Measurements from ENCODE around the gene KMT2A. TPM values are rescaled to one million over a fixed set of nuclear protein-coding genes. Genes with fewer than 3 reads are reported as not detected.

Gene KMT2A
- total RNA-seq, 2 experiments from 2014 or later: 135 to 140 TPM

- Histone ChIP-seq H3K27ac (ENCODE audit: low read depth in 1 of 2, low read length in 2 of 2) (no peak overlapping the region), H3K4me3 (ENCODE audit: low read length) (peak overlapping the region; percentile 73), H3K27me3 (ENCODE audit: control insufficient read depth in 1 of 2, insufficient read depth in 2 of 2, low read length in 2 of 2) (no peaks in the 10 kb centered on the region), H3K4me1 (ENCODE audit: insufficient read depth, low read length) (peaks cover 29% of the 10 kb centered on the region), H3K9me3 (ENCODE audit: control insufficient read depth in 1 of 2, insufficient read depth in 1 of 2, low read length in 2 of 2) (no peaks in the 10 kb centered on the region), H3K36me3 (ENCODE audit: insufficient read depth, low read length) (peaks cover 1% of the 10 kb centered on the region)
- Mint-ChIP-seq H3K36me3 (ENCODE audit: low read depth) (peaks cover 12% of the 10 kb centered on the region), H3K27ac (peak overlapping the region; percentile 97), H3K4me1 (ENCODE audit: low read depth) (peaks cover 41% of the 10 kb centered on the region), H3K27me3 (no peaks in the 10 kb centered on the region), H3K4me3 (peak overlapping the region; percentile 96), H3K9me3 (no peaks in the 10 kb centered on the region)
- ChIA-PET POLR2A (no interaction called here), CTCF (no interaction called here)
- intact Hi-C loops (cut with DNase I, micrococcal nuclease): loop anchor here (2.0 to 5.0 kb wide), 3 partner anchors 33 to 41 kb away; partner anchors contain the start of genes IFT46 (in 2 of the 2) and ARCN1 (in 1 of the 2)
- TF ChIP-seq CTCF (IDR thresholded peaks at IDR 0.05): no peak
- peak; percentile 33 for ATAC-seq (ENCODE audit: poor library complexity)
- no peak for DNase-seq
Measured at GRCh38 chr11:118531597-118532084, 95.3 kb downstream of the KMT2A start.

- peak overlapping the region; percentile 73 for H3K4me3 ChIP-seq (ENCODE audit: low read length)
- POLR2A ChIA-PET: no interaction called here
Measured at GRCh38 chr11:118532091-118532490, 95.8 kb downstream of the KMT2A start.

GRCh38 chr11:118532852-118533768 is 96.8 kb downstream of the KMT2A start:
- H3K9me3 Mint-ChIP-seq: no peaks in the 10 kb centered on the region
- H3K4me1 ChIP-seq (ENCODE audit: insufficient read depth, low read length): peaks cover 29% of the 10 kb centered on the region
- peak overlapping the region; percentile 97 for H3K27ac Mint-ChIP-seq
- H3K36me3 ChIP-seq (ENCODE audit: insufficient read depth, low read length): peaks cover 2% of the 10 kb centered on the region
- no peak overlapping the region for H3K27ac ChIP-seq (ENCODE audit: low read depth in 1 of 2, low read length in 2 of 2)
- CTCF ChIA-PET: no interaction called here
- no peak overlapping the region for H3K4me3 ChIP-seq (ENCODE audit: low read length)
- H3K4me3 Mint-ChIP-seq: peak overlapping the region; percentile 96
- peaks cover 12% of the 10 kb centered on the region for H3K36me3 Mint-ChIP-seq (ENCODE audit: low read depth)
- H3K27me3 ChIP-seq (ENCODE audit: control insufficient read depth in 1 of 2, insufficient read depth in 2 of 2, low read length in 2 of 2): no peaks in the 10 kb centered on the region
- peaks cover 27% of the 10 kb centered on the region for H3K4me1 Mint-ChIP-seq (ENCODE audit: low read depth)
- H3K27me3 Mint-ChIP-seq: no peaks in the 10 kb centered on the region
- no peak for ATAC-seq (ENCODE audit: poor library complexity)
- intact Hi-C loops (cut with DNase I, micrococcal nuclease): loop anchor here (2.0 to 5.0 kb wide), 2 partner anchors 32 to 34 kb away; partner anchors contain the start of gene IFT46 (in 2 of the 2)
- peak in 1 of 14 experiments; percentile 20 for DNase-seq
- POLR2A ChIA-PET: no interaction called here
- no peak for TF ChIP-seq CTCF (IDR thresholded peaks at IDR 0.05)
- H3K9me3 ChIP-seq (ENCODE audit: control insufficient read depth in 1 of 2, insufficient read depth in 1 of 2, low read length in 2 of 2): no peaks in the 10 kb centered on the region

More at GRCh38 chr11:118532091-118532490, 95.8 kb downstream of the KMT2A start:
- DNase-seq: peak in 1 of 14 experiments; percentile 29
- intact Hi-C loops (cut with DNase I, micrococcal nuclease): loop anchor here (2.0 to 5.0 kb wide), 2 partner anchors 33 to 35 kb away; partner anchors contain the start of gene IFT46 (in 2 of the 2)
- Mint-ChIP-seq H3K36me3 (ENCODE audit: low read depth) (peaks cover 12% of the 10 kb centered on the region), H3K4me1 (ENCODE audit: low read depth) (peaks cover 37% of the 10 kb centered on the region), H3K27me3 (no peaks in the 10 kb centered on the region), H3K9me3 (no peaks in the 10 kb centered on the region), H3K4me3 (peak overlapping the region; percentile 96), H3K27ac (peak overlapping the region; percentile 97)
- ATAC-seq (ENCODE audit: poor library complexity): no peak
- TF ChIP-seq CTCF (IDR thresholded peaks at IDR 0.05): no peak
- H3K27ac ChIP-seq (ENCODE audit: low read depth in 1 of 2, low read length in 2 of 2): no peak overlapping the region
- no peaks in the 10 kb centered on the region for H3K27me3 ChIP-seq (ENCODE audit: control insufficient read depth in 1 of 2, insufficient read depth in 2 of 2, low read length in 2 of 2)
- H3K9me3 ChIP-seq (ENCODE audit: control insufficient read depth in 1 of 2, insufficient read depth in 1 of 2, low read length in 2 of 2): no peaks in the 10 kb centered on the region
- H3K36me3 ChIP-seq (ENCODE audit: insufficient read depth, low read length): peaks cover 2% of the 10 kb centered on the region
- H3K4me1 ChIP-seq (ENCODE audit: insufficient read depth, low read length): peaks cover 29% of the 10 kb centered on the region
- CTCF ChIA-PET: no interaction called here

All from CD4-positive, alpha-beta T cell (primary cell).